RPMI8226 (cell line): ENCODE results near the gene CDKN1C.

ENCODE experiments used
- DNase-seq: peaks from one replicate; pipeline ENCODE4 v3.0.0-alpha.2; 2015

The CDKN1C gene

DNA sequence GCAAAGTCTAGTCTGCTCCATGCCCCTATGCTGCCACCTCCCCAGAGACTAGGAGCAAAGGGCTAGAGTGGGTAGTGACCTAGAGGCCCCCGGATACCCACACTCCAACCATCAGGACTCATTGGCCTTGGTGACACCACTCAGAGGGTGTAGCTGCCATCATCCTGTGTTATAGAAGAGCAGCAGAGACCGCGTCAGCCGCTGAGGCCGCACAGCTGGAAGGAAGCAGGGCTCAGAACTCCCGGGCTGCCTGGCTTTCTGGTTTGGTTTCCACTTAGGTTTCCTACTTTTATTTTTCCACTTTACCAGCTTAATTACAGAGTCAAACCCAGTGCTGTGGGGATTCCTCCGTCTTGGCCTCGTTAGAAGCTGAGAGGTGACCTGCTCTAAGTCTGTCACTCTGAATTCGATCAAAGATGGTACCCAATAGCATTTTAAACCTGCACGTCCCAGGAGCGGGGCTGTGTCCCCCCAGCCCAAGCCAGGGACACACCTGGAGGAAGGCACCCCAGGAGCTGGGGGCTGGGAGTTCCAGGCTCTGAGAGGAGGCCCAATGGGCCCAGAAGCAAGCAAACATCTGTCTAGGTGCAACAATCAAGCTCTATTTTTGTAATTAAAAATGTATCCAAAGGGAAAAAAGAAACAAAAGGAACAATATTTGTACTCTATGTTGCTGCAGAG, 2.1 kb upstream of the CDKN1C start:
- DNase-seq: no peak

DNA sequence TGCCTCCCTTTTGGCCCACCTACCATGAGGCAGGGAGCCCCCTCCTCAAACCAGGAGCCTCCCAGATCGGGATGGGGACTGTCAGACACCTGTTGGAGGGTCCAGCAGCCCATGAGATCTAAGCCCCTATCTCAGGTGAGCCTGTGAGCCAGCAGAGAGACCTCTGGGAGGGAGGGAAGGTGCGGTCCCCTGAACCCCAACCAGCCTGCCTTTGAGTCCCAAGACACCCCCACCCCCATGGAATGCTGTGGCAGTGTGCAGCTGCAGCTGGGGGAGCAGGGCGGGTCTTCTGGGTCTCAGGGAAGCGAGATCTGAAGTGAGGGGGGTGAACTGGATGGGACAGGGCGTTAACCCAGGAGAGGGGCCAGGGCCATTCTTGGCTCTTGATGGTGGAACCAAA, 1.4 kb upstream of the CDKN1C start:
- DNase-seq: no peak

DNA sequence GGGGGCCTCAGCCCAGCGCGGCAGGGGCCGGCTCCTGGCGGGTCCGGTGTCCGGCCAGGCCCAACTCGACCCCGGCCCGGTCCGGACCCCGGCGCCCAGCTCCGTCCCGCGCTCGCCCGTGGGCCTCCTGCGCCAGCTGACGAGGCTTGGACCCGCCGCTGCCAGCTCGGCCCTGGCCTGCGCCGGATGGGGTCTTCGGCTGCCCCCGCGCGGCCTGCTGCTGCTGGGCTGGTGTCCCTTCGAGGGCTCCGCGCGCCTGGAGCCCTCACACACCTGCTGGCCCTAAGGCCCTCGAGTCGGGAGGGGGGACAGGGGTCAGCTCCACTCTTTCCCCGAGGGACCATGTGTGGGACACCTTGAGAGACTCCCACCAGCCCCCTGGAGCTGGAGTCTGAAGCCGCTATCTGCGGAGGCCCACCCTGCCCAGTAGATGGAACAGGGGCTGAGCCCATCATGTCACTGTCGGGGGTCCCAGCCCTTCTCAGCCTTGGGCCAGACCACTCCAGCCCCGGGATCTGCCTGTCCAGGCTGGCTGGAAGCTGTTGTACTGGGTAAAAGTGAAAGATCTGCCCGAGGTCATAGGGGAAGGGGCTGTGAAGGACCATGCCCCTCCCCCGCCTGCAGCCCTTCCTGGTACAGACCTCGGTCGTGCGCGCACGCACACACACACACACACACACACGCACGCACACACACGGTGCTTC, 768 bp upstream of the CDKN1C start:
- DNase-seq: peak; percentile 23

DNA sequence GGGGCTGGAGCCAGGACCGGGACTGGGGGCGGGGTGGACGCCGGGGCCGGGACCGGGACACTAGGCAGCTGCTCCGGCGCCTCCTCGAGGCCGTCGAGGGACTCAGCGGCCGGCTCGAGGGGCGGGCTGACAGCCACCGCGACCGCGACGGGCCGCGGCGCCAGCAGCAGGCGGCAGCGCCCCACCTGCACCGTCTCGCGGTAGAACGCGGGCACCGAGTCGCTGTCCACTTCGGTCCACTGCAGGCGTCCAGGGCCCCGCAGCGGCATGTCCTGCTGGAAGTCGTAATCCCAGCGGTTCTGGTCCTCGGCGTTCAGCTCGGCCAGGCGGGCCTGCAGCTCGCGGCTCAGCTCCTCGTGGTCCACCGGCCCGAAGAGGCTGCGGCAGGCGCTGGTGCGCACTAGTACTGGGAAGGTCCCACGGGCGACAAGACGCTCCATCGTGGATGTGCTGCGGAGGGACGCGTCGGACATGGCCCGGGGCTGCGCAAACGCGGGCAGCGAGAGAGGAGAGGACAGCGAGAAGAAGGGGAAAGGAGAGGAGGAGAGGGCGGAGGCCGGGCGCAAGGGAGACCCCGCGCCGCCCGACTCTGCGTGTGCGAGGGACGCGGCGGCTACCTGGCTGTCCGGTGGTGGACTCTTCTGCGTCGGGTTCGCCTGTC, 428 bp downstream of the CDKN1C start:
- DNase-seq: peak; percentile 73

DNA sequence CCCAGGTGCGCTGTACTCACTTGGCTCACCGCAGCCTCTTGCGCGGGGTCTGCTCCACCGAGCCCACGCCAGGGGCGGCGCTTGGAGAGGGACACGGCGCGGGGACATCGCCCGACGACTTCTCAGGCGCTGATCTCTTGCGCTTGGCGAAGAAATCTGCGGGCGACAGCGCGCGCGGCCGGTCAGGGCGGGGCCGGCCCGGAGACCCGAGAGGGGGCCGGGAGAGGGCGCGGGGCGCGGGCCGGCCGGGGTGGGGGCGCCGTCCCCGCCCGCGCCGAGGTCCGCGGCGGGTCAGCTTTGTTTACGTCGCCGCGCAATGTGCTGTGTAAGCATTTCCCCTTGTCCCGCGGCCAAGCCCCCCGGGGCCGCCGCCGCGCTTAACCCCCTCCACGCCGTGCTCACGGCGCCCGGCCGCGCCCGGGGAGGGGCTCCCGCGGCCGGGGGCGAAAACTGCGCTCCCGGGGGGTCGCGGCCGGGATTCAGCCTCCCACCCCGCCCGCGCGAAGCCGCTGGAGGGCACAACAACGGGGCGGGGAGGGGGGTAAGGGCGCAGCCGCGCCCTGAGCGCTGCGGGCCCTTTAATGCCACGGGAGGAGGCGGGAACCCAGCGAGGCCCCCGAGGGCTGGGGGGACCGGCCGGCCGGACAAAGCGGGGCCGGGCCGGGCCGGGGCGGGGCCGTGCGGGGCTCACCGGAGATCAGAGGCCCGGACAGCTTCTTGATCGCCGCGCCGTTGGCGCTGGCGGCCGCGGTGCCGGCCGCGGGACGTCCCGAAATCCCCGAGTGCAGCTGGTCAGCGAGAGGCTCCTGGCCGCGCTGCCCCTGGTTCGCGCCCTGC, 1.4 kb downstream of the CDKN1C start:
- DNase-seq: peak; percentile 52

DNA sequence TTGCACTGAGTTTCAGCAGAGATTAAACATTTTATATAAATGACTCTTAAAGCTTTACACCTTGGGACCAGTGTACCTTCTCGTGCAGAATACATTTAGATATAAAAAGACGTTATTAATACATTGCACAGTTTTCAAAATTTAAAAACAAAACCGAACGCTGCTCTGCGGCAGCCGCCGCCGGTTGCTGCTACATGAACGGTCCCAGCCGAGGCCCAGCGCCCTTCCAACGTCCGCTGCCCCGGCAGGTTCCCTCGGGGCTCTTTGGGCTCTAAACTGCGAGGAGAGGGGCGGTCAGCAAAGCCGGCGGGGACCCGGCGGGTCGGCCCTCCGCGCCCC, 2.0 kb downstream of the CDKN1C start:
- no peak for DNase-seq

DNA sequence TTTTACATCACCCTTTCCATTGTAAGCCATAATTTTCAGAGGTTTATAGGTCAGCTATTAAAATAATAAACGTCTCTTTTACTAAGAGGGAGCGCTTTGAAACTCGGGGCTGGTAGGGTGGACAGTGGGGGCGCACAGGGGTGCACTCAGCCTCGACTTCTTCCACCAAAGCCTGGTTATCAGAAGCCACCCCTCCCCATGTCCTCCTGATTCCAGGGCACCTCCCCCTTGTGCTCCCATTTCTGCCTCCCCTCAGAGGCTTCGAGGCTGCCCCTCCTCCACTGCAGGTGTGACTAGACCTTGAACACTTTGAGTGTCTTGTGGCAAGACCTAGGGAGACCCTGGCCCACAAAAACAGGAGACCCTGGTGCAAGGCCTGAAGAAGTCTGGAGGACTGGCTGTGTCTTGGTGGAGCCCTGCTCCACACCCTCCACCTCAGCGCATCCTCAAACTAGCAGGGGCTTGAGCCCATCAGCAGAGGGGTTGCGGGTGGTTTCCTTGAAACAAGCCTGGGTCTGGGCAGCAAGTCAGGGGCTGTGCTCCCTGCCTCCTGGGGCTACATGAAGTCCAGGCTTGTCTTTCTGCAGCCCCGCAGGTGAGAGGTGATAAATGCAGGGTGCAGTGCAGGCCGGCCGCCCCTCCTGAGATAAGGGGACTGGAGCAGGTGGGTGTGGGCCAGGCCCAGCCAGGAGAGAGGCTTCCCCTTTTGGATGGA, 3.0 kb downstream of the CDKN1C start:
- no peak for DNase-seq

DNA sequence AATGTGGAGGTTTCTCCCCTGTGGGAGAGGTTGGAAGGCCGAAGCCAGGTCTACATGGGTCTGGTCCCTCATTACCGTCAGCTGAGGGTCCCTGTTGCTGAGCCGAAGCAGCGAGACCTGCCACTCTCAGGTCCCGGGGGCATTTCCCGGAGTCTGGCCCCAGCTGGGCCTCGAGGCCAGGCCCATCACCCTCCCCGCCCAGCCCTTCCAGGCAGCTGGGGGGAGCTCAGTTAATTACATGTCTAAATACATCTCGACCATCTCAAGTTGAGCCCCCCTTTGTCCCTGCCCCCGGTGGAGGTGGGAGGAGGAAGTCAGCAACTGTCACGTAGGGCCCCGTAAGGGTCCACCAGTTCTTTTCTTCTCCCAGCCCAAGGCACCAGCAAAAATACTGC, 3.6 kb downstream of the CDKN1C start:
- no peak for DNase-seq

DNA sequence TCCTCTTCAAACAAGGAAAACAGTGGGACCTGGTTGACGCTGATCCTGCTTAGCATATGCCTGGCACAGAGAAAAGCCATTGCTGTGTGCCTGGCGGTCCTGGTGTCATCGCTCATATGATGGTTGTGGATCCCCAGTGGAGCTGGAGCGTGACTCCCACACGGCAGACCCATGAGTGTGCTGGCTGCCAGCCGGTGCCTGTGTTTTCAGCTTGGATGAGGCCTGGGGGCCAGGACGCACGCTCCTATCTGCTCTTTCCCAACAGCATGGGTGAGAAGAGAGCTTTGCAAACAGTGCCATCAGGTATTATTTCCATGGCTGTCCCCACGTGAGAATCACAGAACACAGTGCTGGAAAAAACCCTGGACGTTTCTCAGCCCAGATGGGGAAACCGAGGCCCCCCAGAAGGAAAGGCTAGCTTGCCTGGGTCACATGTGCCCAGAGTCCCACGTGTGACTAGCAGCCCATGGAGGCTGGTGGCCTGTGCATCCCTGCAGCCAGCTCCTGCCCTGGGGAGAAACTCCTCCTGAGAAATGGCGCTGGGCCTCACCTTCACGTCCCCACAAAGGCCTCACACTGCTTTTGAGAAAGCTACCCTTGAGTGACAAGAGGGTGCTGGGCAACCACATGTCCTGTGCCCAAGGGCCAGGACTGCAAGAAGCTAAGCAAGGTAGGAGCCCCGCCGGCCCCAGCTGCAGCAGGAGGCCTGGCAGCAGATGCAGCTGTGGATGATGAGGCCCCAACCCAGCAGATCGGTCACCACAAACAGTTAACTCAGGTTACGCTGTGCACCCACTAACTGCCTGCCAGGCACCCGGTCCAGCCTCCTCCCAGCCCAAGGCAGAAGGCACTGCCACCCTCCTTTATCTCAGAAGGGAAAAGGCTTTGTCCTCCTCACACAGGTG, 4.2 kb downstream of the CDKN1C start:
- DNase-seq: no peak

DNA sequence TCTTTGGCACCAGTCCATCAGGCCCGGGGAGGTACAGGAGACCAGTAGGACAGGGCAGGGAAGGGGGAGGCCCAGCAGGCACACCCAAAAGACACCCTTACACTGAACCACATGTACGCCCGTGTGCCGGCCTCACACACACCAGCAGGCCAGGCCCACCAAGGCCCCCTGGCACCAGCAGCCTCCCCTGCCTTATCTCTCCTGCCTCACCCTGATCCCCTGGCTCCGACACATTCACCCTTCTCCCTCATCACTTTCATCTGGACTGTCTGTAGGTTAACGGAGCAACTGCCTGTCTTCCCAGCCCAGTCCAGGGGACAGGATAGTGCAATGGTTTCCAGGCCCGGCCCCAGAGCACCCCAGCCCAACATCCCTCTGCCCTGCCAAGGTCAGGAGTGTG, 4.9 kb downstream of the CDKN1C start:
- DNase-seq: no peak

DNA sequence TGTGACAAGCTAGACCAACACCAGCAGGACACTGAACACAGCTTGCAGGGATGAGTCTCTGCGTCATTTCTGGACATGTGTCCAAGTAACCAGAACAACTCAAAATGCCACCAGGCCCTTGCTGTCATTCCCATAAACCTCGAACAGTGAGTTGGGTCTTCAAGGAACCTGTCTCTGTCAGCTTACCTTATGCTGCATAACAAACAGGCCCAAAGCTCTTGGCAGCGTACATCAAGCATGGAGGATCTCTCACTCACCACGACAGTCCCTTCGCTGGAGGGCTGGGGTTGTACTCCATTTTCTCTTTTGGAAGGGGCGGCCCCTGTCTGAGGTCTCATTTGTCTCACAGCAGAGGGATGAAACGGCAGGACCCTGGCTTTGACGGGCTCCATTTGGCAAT, 6.8 kb downstream of the CDKN1C start:
- DNase-seq: no peak

DNA sequence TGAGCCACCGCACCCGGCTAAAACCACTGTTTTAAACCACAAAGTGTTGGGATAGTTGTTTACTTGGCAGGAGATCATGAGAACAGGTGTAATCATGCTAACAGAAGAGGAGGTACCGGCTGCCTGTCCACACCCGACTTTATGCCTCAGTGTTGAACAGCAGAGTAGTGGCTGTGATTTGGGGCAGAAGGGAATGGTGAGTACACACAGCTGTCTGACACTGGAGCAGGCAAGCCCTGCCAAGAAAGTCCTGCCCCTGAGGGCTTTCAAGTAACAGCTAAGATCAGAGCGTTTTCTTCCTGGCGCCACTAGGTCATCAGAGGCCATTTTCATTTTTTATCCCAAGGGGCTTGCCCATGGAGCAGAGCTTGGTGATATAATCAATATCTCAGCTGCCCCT, 8.1 kb downstream of the CDKN1C start:
- DNase-seq: no peak

DNA sequence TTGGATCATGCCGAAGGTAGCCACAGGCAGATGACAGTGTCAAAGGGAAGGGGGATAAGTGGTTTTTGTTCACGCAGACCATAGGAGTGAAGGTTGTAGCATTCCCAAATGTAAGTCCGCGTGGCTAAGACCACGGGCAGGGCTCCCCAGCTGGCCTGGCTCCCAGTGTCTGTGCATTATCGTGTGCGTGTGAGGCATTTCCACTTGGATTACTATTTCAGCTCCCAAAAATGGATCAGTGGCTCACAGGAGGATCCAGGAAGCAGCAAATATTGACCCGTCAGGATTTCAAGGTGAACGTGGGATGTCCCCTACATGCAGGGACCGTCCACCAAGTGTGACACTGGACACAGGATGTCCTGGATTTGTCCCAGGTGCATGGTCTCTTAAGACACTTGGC, 10.6 kb downstream of the CDKN1C start:
- DNase-seq: no peak

DNA sequence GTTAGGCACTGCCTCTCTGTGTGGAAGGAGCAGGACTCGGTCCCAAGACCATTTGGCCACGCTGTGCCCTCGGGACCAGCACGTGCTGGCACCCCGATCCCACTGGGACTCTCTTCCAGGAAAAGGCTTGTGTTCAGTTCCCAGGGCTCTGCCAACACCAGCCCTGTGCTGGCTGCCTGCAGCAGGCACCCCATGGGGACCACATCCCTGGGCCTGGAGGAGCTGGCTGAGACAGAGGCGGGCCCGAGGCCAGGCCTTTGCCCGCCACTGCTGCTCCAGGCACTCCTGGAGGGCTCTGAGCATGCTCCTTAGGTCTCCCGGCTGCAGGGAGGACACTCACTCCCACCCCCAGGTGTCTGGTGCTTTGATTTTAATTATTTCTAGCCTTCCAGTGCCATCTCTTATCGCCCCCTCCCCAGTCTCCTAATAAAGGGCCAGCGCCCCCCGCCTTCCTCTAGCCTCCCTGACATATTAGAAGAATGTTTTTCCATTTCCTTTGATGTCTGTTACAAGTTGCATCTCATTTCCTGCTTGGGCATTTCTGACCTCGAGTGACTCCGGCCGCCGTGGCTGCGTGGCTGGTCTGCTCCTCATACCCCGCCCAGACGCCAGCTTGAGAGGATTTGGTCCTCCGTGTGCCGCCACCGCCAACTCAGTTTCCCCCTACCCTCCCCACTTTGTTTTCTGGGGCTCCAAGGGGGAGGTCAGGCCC, 14.4 kb downstream of the CDKN1C start:
- no peak for DNase-seq

DNA sequence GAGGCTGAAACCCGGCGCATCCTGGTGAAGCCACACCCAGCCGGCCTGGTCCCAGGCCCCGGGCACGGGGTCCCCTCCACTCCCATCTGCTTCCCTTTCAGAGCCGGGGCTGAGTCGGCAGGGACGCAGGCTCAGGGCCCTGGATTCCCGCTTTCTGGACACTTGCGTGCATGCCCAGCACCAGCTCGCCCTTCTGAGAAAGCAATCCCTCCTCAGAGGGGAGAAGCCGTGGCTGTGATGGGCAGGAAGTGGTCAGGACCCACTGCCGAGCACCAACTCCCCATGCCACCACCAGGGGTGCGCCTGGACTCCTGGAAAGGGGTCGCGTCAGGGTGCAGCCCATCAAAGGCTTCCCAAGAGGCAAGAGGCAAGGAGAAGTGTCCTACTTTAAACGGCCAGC, 15.1 kb downstream of the CDKN1C start:
- DNase-seq: no peak

DNA sequence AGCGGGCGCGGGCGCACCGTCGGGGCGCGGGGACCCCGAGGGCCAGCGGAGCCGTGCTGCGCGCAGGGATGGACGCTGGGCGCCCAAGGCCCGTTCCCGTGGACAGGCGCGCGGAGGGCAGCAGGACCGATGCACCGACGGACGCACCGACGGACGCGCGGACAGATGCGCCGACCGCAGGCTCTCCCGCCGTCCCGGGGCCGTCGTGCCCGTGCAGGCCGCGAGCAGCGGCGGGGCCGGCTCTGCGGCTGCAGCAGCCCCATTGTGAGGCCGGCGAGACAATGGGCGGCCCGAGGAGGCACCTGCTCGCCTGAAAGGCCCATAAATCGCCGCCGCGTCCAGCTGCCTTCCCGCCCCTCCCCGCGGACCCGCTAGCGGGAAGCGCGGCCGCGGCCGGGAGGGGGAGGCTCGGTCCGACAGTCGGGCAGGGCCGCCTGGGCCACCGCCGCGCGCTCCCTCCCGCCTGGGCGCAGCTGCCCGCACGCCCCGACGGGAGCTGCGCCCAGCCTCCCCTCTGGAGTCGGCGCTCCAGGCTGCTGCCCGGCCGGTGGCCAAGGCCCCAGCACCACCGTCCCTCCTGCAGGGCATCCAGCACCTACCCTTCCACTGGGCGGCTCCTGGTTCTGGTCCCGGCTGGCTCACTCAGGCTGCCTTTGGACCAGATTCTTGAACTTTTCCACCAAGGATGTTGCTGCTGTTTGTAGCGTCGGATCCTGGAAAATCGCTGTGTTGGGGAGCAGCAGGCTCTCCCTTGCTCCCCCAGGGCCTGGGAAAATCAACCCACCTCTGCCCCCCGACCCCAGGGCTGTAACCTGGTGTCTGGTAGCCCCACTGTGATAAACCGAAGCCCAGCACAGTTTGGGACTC, 15.8 kb downstream of the CDKN1C start:
- no peak for DNase-seq

DNA sequence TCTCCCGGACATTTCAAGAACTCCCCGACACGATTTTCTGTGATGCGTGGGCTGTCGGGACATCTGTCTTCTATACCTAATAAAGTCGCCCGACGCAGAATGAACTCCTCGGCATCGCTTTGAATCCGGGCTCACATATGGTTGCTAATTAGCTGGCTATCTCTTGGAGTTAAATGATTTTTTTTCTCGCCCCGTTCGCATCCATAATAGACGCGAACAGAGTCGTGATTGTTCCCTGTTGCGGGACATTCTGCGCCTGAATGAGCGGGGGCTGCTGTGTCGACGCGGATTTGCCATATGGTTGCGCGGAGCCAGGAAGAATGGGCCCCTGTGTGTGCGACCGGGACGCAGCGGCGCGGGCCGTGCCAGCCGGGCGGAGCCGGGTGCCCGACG, 16.4 kb downstream of the CDKN1C start:
- no peak for DNase-seq

DNA sequence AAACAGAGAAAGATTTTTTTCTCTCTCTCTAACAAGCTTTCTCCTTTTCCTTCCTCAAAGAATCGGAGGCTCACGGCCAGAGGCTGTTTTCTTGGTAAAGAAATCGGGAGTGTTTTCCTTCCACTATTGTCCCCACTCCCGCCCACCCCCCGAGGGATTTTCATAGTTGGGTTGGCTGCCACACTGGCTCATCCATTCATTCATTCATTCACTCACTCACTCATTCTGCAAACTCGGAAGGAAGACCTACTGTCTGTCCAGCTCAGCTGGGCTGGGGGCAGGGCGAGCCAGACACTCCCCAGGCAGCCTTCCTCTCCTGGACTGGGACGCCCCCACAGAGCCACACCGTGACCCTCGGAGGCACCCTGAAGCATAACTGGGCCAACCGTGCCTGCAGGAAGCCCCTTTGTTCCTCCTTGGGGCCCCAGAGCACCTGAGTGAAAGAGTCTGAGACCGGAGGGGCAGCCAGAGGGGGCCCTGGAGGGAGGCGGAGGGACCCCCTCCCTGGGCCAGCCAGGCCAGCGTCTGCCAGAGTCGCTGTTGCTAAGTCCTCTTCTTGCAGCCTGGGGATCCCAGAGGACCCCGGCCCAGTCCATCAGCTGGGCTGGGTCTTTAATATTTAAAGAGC, 17.0 kb downstream of the CDKN1C start:
- DNase-seq: no peak

DNA sequence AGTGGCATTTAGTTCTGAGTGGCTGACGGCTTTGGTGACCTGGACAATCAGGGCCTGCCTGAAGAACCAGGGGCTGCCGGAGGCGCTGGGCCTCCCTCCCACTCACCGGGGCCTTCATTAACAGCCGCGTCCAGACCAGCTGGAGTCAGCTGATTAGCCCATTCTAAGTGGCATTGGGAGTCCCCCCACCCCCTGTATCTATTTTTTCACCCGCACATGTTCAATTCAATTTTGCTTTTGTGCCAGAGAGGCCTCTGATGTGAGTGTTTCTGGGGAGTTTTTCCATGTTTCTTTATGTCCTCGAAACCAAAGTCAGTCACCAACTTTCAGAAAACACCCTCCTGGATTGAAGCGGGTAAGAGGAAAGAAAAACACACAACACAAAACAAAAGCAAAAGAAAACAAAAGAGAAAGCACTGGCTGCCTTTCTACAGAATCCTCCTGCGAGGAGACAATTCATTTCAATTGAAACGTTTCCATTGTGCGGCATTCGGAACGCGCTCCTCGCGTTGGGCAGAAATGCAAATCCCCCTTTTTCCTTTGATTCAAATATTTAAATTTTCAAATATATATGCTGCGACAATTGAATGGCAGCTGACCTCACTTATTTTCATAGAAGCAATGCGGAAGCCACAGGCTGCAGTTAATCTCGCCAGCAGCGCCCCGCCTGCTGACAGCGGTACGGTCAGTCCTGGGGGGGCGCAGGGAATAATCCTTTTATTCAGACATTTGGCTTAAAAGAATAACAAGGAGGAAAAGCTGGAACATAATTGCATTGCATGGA, 17.7 kb downstream of the CDKN1C start:
- no peak for DNase-seq
